Nephron progenitor cell (in vitro differentiated cells): ENCODE data around the gene ADGRA3.

ENCODE experiments used
- DNase-seq: peaks from one replicate; pipeline ENCODE4 v3.0.0; 2021
- H3K27ac Mint-ChIP-seq: 2 replicates; pipeline ENCODE4 v1.8.0; 2021; ENCODE audit warnings: mild to moderate bottlenecking, moderate library complexity, mixed read lengths
- H3K27me3 Mint-ChIP-seq: 2 replicates; pipeline ENCODE4 v1.8.0; 2021; ENCODE audit warnings: mild to moderate bottlenecking, low read depth, mixed read lengths; ENCODE audit not compliant: poor library complexity
- H3K36me3 Mint-ChIP-seq: 2 replicates; pipeline ENCODE4 v1.8.0; 2021; ENCODE audit warnings: low read depth, mixed read lengths
- H3K4me1 Mint-ChIP-seq: 2 replicates; pipeline ENCODE4 v1.8.0; 2021; ENCODE audit warnings: mixed read lengths
- H3K4me3 Mint-ChIP-seq: 2 replicates; pipeline ENCODE4 v1.8.0; 2021; ENCODE audit warnings: mild to moderate bottlenecking, moderate library complexity, mixed read lengths
- H3K9me3 Mint-ChIP-seq: 2 replicates; pipeline ENCODE4 v1.8.0; 2021; ENCODE audit warnings: mild to moderate bottlenecking, moderate library complexity, mixed read lengths
- TF ChIP-seq, protein P1 (sequence below): fragments of 200-600 bp; sonication (generic); IDR thresholded peaks from 2 replicates; pipeline ENCODE4 v1.5.0; 2021; ENCODE audit warnings: antibody characterized with exemption

Gene ADGRA3

GRCh38 chr4:22521240-22521639 is 5.4 kb upstream of the ADGRA3 start:
- Mint-ChIP-seq H3K4me1 (peaks cover 7% of the 10 kb centered on the region), H3K27ac (no peak overlapping the region), H3K27me3 (peaks cover 10% of the 10 kb centered on the region), H3K36me3 (peaks cover 4% of the 10 kb centered on the region), H3K9me3 (peaks cover 10% of the 10 kb centered on the region), H3K4me3 (no peak overlapping the region)
- TF ChIP-seq, protein P1, sequence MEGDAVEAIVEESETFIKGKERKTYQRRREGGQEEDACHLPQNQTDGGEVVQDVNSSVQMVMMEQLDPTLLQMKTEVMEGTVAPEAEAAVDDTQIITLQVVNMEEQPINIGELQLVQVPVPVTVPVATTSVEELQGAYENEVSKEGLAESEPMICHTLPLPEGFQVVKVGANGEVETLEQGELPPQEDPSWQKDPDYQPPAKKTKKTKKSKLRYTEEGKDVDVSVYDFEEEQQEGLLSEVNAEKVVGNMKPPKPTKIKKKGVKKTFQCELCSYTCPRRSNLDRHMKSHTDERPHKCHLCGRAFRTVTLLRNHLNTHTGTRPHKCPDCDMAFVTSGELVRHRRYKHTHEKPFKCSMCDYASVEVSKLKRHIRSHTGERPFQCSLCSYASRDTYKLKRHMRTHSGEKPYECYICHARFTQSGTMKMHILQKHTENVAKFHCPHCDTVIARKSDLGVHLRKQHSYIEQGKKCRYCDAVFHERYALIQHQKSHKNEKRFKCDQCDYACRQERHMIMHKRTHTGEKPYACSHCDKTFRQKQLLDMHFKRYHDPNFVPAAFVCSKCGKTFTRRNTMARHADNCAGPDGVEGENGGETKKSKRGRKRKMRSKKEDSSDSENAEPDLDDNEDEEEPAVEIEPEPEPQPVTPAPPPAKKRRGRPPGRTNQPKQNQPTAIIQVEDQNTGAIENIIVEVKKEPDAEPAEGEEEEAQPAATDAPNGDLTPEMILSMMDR, result no peak
- DNase-seq, result no peak

- peaks cover 27% of the 10 kb centered on the region for H3K9me3 Mint-ChIP-seq
- peak; percentile 70 for DNase-seq
- H3K4me1 Mint-ChIP-seq, result peaks cover 43% of the 10 kb centered on the region
- peak overlapping the region; percentile 99 for H3K27ac Mint-ChIP-seq
- H3K27me3 Mint-ChIP-seq, result peaks cover 4% of the 10 kb centered on the region
- peak overlapping the region; percentile 97 for H3K4me3 Mint-ChIP-seq
- peaks cover 27% of the 10 kb centered on the region for H3K36me3 Mint-ChIP-seq
- TF ChIP-seq, protein P1, result no peak
Measured at GRCh38 chr4:22515145-22515887, 550 bp downstream of the ADGRA3 start.

GRCh38 chr4:22514481-22514880 is 1.4 kb downstream of the ADGRA3 start:
- peaks cover 35% of the 10 kb centered on the region for H3K36me3 Mint-ChIP-seq
- H3K4me3 Mint-ChIP-seq, result peak overlapping the region; percentile 97
- H3K9me3 Mint-ChIP-seq, result peaks cover 31% of the 10 kb centered on the region
- H3K27me3 Mint-ChIP-seq, result peaks cover 4% of the 10 kb centered on the region
- no peak for DNase-seq
- TF ChIP-seq, protein P1, result no peak
- H3K4me1 Mint-ChIP-seq, result peaks cover 47% of the 10 kb centered on the region
- H3K27ac Mint-ChIP-seq, result peak overlapping the region; percentile 99

- Mint-ChIP-seq H3K36me3 (peaks cover 39% of the 10 kb centered on the region), H3K9me3 (peaks cover 31% of the 10 kb centered on the region), H3K27ac (peak overlapping the region; percentile 99), H3K27me3 (peaks cover 4% of the 10 kb centered on the region), H3K4me1 (peaks cover 47% of the 10 kb centered on the region), H3K4me3 (peak overlapping the region; percentile 97)
- DNase-seq, result no peak
- TF ChIP-seq, protein P1, result no peak
Measured at GRCh38 chr4:22514001-22514400, 1.9 kb downstream of the ADGRA3 start.

DNA sequence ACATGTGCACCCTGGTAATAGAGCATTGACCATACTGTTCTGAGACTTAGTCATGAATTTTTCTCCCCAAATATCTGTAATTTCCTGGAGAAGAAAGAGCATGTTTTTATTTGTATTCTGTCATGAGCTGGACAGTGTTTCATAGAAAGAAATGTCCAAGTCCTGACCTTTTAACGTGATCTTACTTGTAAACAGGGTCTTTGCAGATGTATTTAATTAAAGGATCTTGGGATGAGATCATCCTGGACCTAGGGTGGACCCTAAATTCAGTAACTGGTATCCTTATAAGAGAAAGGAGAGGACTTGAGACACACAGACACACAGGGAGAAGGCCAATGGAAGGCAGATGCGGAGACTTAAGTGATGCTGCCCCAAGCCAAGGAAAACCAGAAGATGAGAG is 3.6 kb downstream of the ADGRA3 start:
- H3K27ac Mint-ChIP-seq, result peak overlapping the region; percentile 36
- peaks cover 51% of the 10 kb centered on the region for H3K4me1 Mint-ChIP-seq
- TF ChIP-seq, protein P1, result no peak
- H3K27me3 Mint-ChIP-seq, result peaks cover 4% of the 10 kb centered on the region
- peaks cover 32% of the 10 kb centered on the region for H3K9me3 Mint-ChIP-seq
- H3K4me3 Mint-ChIP-seq, result peak overlapping the region; percentile 72
- peaks cover 52% of the 10 kb centered on the region for H3K36me3 Mint-ChIP-seq
- no peak for DNase-seq

DNA sequence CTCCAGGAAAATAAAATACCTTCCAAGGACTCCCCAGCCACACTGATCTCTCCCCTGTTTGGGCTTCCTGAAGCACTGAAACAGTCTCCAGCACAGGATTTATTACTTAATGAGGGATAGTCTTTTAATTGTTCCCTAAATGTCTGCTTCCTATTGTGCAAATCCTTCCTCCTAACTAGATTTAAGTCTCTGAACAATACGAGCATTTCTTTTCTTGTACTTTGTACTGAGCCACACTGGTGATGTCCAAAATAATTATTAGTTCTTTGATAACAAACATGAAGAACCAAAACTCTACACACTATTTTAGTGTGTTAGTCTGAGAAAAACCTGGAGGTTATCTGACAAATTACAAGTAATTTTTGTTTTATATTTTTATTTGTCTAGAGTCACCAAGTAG is 5.1 kb downstream of the ADGRA3 start:
- no peaks in the 10 kb centered on the region for H3K27me3 Mint-ChIP-seq
- H3K9me3 Mint-ChIP-seq, result peaks cover 37% of the 10 kb centered on the region
- H3K36me3 Mint-ChIP-seq, result peaks cover 64% of the 10 kb centered on the region
- DNase-seq, result no peak
- H3K4me1 Mint-ChIP-seq, result peaks cover 52% of the 10 kb centered on the region
- H3K4me3 Mint-ChIP-seq, result peak overlapping the region; percentile 9
- peak overlapping the region; percentile 15 for H3K27ac Mint-ChIP-seq
- TF ChIP-seq, protein P1, result no peak
